ENCODE measurements around the gene MRPL17. TPM values are rescaled to one million over a fixed set of nuclear protein-coding genes. Genes with fewer than 3 reads are reported as not detected.

MRPL17 gene
- total and polyA plus RNA-seq, 7 experiments from 2014 or later = 10.0 to 70.3 (median 26.4) TPM

GRCh38 chr11:6632116-6633073 lies 50.7 kb downstream of the MRPL17 start:
- intact Hi-C loops (cut with micrococcal nuclease) = no loop called here
- H3K27ac Mint-ChIP-seq = no peak overlapping the region
- DNase-seq (no peak), ATAC-seq (no peak)
- peaks cover 0 to 1% (median 0%) of the 10 kb centered on the region in 11 donors for H3K9me3 Mint-ChIP-seq
- H3K4me1 Mint-ChIP-seq = peaks cover 10 to 15% (median 11%) of the 10 kb centered on the region in 7 donors
- H3K4me3 Mint-ChIP-seq = no peak overlapping the region
- no peak overlapping the region for H3K27ac ChIP-seq (ENCODE audit: low read depth, low read length)
- CTCF ChIA-PET = interaction anchor here (1.2 kb wide), 1 partner anchor 30 kb away, joined by 3 read pairs; no protein-coding TSS in a partner anchor
- H3K9me3 ChIP-seq (ENCODE audit: control insufficient read depth in 2 of 3, low read length in 3 of 3) = no peaks in the 10 kb centered on the region
- H3K27me3 ChIP-seq (ENCODE audit: control insufficient read depth in 2 of 2, insufficient read depth in 2 of 2, low read length in 2 of 2) = no peaks in the 10 kb centered on the region
- H3K27me3 Mint-ChIP-seq = no peaks in the 10 kb centered on the region
- no peak overlapping the region for H3K4me3 ChIP-seq (ENCODE audit: low read length)
- H3K4me1 ChIP-seq (ENCODE audit: control insufficient read depth in 2 of 2, insufficient read depth in 2 of 2, low read length in 2 of 2) = peaks cover 3 to 4% of the 10 kb centered on the region in 2 donors
- POLR2A ChIA-PET = interaction anchor here (0.9 to 1.2 kb wide), 4 partner anchors 14 to 48 kb away, joined by 3 to 4 read pairs (median 3); partner anchors contain the start of gene TAF10
- peaks cover 0 to 26% (median 10%) of the 10 kb centered on the region in 5 donors for H3K36me3 Mint-ChIP-seq
- peaks cover 0 to 46% (median 0%) of the 10 kb centered on the region in 3 experiments for H3K36me3 ChIP-seq (ENCODE audit: control insufficient read depth in 2 of 3, insufficient read depth in 3 of 3, low read length in 3 of 3)

GRCh38 chr11:6631361-6631890 lies 51.7 kb downstream of the MRPL17 start:
- ChIA-PET CTCF (interaction anchor here (0.8 to 1.2 kb wide), 2 partner anchors 29 to 52 kb away, joined by 3 read pairs; partner anchors contain the start of gene MRPL17), POLR2A (interaction anchor here (0.9 to 1.2 kb wide), 3 partner anchors 19 to 49 kb away, joined by 3 to 4 read pairs (median 3); partner anchors contain the start of gene TAF10)
- Histone ChIP-seq H3K27me3 (ENCODE audit: control insufficient read depth in 2 of 2, insufficient read depth in 2 of 2, low read length in 2 of 2) (no peaks in the 10 kb centered on the region), H3K9me3 (ENCODE audit: control insufficient read depth in 2 of 3, low read length in 3 of 3) (no peaks in the 10 kb centered on the region), H3K27ac (ENCODE audit: low read depth, low read length) (no peak overlapping the region), H3K4me3 (ENCODE audit: low read length) (no peak overlapping the region), H3K4me1 (ENCODE audit: control insufficient read depth in 2 of 2, insufficient read depth in 2 of 2, low read length in 2 of 2) (peaks cover 8% of the 10 kb centered on the region in 2 donors), H3K36me3 (ENCODE audit: control insufficient read depth in 2 of 3, insufficient read depth in 3 of 3, low read length in 3 of 3) (peaks cover 0 to 48% (median 0%) of the 10 kb centered on the region in 3 experiments)
- H3K36me3 Mint-ChIP-seq = peaks cover 0 to 27% (median 11%) of the 10 kb centered on the region in 5 donors
- intact Hi-C loops (cut with micrococcal nuclease) = no loop called here
- no peak overlapping the region for H3K4me3 Mint-ChIP-seq
- H3K9me3 Mint-ChIP-seq = peaks cover 0 to 1% (median 0%) of the 10 kb centered on the region in 11 donors
- ATAC-seq (no peak), DNase-seq (no peak)
- peak overlapping the region in 1 of 9 donors; percentile 57 for H3K27ac Mint-ChIP-seq
- H3K4me1 Mint-ChIP-seq = peaks cover 11 to 21% (median 17%) of the 10 kb centered on the region in 7 donors
- no peaks in the 10 kb centered on the region for H3K27me3 Mint-ChIP-seq

- Histone ChIP-seq H3K27me3 (ENCODE audit: control insufficient read depth in 2 of 2, insufficient read depth in 2 of 2, low read length in 2 of 2) (no peaks in the 10 kb centered on the region), H3K4me1 (ENCODE audit: control insufficient read depth in 2 of 2, insufficient read depth in 2 of 2, low read length in 2 of 2) (peaks cover 8% of the 10 kb centered on the region in 2 donors), H3K27ac (ENCODE audit: low read depth, low read length) (no peak overlapping the region), H3K36me3 (ENCODE audit: control insufficient read depth in 2 of 3, insufficient read depth in 3 of 3, low read length in 3 of 3) (peaks cover 0 to 55% (median 0%) of the 10 kb centered on the region in 3 experiments), H3K9me3 (ENCODE audit: control insufficient read depth in 2 of 3, low read length in 3 of 3) (no peaks in the 10 kb centered on the region), H3K4me3 (ENCODE audit: low read length) (no peak overlapping the region)
- Mint-ChIP-seq H3K4me3 (no peak overlapping the region), H3K9me3 (peaks cover 0 to 1% (median 0%) of the 10 kb centered on the region in 11 donors), H3K4me1 (peaks cover 11 to 22% (median 19%) of the 10 kb centered on the region in 7 donors), H3K27me3 (no peaks in the 10 kb centered on the region), H3K36me3 (peaks cover 0 to 31% (median 14%) of the 10 kb centered on the region in 5 donors), H3K27ac (no peak overlapping the region)
- DNase-seq (no peak), ATAC-seq (no peak)
- intact Hi-C loops (cut with micrococcal nuclease) = no loop called here
- ChIA-PET POLR2A (interaction anchor here (1.2 kb wide), 1 partner anchor 19 kb away, joined by 4 read pairs; the partner anchor contains the start of gene TAF10), CTCF (interaction anchor here (0.8 to 1.2 kb wide), 2 partner anchors 28 to 53 kb away, joined by 3 read pairs; partner anchors contain the start of gene MRPL17)
Observed at GRCh38 chr11:6630632-6631291, 52.4 kb downstream of the MRPL17 start.

Other genes with a start within 250 kb of the MRPL17 start
- gene HPX, start 242.4 kb downstream of the MRPL17 start, total RNA-seq = 1 to 10 TPM in 4 of 5 experiments, under 1 TPM in 1; 0.56 to 7.0 (median 1.7) TPM
- gene HPX, start 242.4 kb downstream of the MRPL17 start, polyA plus RNA-seq = not detected
- gene TRIM3, start 209.4 kb downstream of the MRPL17 start, total RNA-seq = 10 to 100 TPM in 4 of 5 experiments, 1 to 10 TPM in 1; 8.1 to 20.7 (median 17.2) TPM
- 1 to 10 TPM; 1.6 to 4.2 TPM for gene TRIM3, start 209.4 kb downstream of the MRPL17 start, polyA plus RNA-seq
- gene ARFIP2, start 202.0 kb downstream of the MRPL17 start, total RNA-seq = 10 to 100 TPM; 48.6 to 63.4 (median 53.8) TPM
- 10 to 100 TPM; 35.7 to 45.7 TPM for gene ARFIP2, start 202.0 kb downstream of the MRPL17 start, polyA plus RNA-seq
- gene TIMM10B, start 201.8 kb downstream of the MRPL17 start, total RNA-seq = 10 to 100 TPM; 39.3 to 68.4 (median 59.2) TPM
- 10 to 100 TPM; 32.8 to 38.8 TPM for gene TIMM10B, start 201.8 kb downstream of the MRPL17 start, polyA plus RNA-seq
- 10 to 100 TPM; 24.0 to 65.8 (median 62.2) TPM for gene DNHD1, start 186.1 kb downstream of the MRPL17 start, total RNA-seq
- 1 to 10 TPM in 1 of 2 donors, under 1 TPM in 1; 0.90 to 2.8 TPM for gene DNHD1, start 186.1 kb downstream of the MRPL17 start, polyA plus RNA-seq
- 10 to 100 TPM; 21.4 to 37.9 (median 27.9) TPM for gene RRP8, start 79.7 kb downstream of the MRPL17 start, total RNA-seq
- gene RRP8, start 79.7 kb downstream of the MRPL17 start, polyA plus RNA-seq = 10 to 100 TPM; 17.2 to 29.1 TPM
- gene ILK, start 79.6 kb downstream of the MRPL17 start, total RNA-seq = 100 to 1,000 TPM in 1 of 5 experiments, 10 to 100 TPM in 4; 34.4 to 165 (median 89.6) TPM
- 10 to 100 TPM; 67.8 to 79.7 TPM for gene ILK, start 79.6 kb downstream of the MRPL17 start, polyA plus RNA-seq
- 100 to 1,000 TPM; 116 to 135 (median 128) TPM for gene TAF10, start 71.1 kb downstream of the MRPL17 start, total RNA-seq
- 100 to 1,000 TPM; 210 to 247 TPM for gene TAF10, start 71.1 kb downstream of the MRPL17 start, polyA plus RNA-seq
- 100 to 1,000 TPM in 3 of 5 experiments, 10 to 100 TPM in 2; 49.9 to 160 (median 134) TPM for gene TPP1, start 63.9 kb downstream of the MRPL17 start, total RNA-seq
- 100 to 1,000 TPM in 1 of 2 donors, 10 to 100 TPM in 1; 91.6 to 116 TPM for gene TPP1, start 63.9 kb downstream of the MRPL17 start, polyA plus RNA-seq
- gene DCHS1, start 27.5 kb downstream of the MRPL17 start, total RNA-seq = 10 to 100 TPM in 3 of 5 experiments, 1 to 10 TPM in 1, under 1 TPM in 1; 0.48 to 12.5 (median 10.9) TPM
- 1 to 10 TPM; 2.7 to 4.8 TPM for gene DCHS1, start 27.5 kb downstream of the MRPL17 start, polyA plus RNA-seq
- gene OR2AG2, start 88.6 kb upstream of the MRPL17 start, total RNA-seq = under 1 TPM in 1 of 5 experiments, not detected in 4; 0.15 TPM
- not detected for gene OR2AG2, start 88.6 kb upstream of the MRPL17 start, polyA plus RNA-seq
- not detected for gene OR2AG1, start 99.7 kb upstream of the MRPL17 start, total RNA-seq
- not detected for gene OR2AG1, start 99.7 kb upstream of the MRPL17 start, polyA plus RNA-seq
- gene OR6A2, start 116.3 kb upstream of the MRPL17 start, total RNA-seq = under 1 TPM in 1 of 5 experiments, not detected in 4; 0.34 TPM
- gene OR6A2, start 116.3 kb upstream of the MRPL17 start, polyA plus RNA-seq = not detected
- gene OR10A5, start 162.3 kb upstream of the MRPL17 start, total RNA-seq = not detected
- not detected for gene OR10A5, start 162.3 kb upstream of the MRPL17 start, polyA plus RNA-seq
- gene OR10A2, start 179.7 kb upstream of the MRPL17 start, total RNA-seq = under 1 TPM in 1 of 5 experiments, not detected in 4; 0.05 TPM
- not detected for gene OR10A2, start 179.7 kb upstream of the MRPL17 start, polyA plus RNA-seq
- gene OR10A4, start 193.3 kb upstream of the MRPL17 start, total RNA-seq = not detected
- gene OR10A4, start 193.3 kb upstream of the MRPL17 start, polyA plus RNA-seq = not detected
- under 1 TPM in 1 of 5 experiments, not detected in 4; 0.27 TPM for gene OR2D2, start 209.2 kb upstream of the MRPL17 start, total RNA-seq
- not detected for gene OR2D2, start 209.2 kb upstream of the MRPL17 start, polyA plus RNA-seq
- not detected for gene OR2D3, start 237.7 kb upstream of the MRPL17 start, total RNA-seq
- gene OR2D3, start 237.7 kb upstream of the MRPL17 start, polyA plus RNA-seq = not detected
- gene ZNF215, start 243.1 kb upstream of the MRPL17 start, total RNA-seq = 1 to 10 TPM in 1 of 5 experiments, under 1 TPM in 3, not detected in 1; 0.35 to 2.4 (median 0.55) TPM
- under 1 TPM in 1 of 2 donors, not detected in 1; 0.43 TPM for gene ZNF215, start 243.1 kb upstream of the MRPL17 start, polyA plus RNA-seq